Neural cell (in vitro differentiated cells): ENCODE data around the gene NXPH3. TPM values are rescaled to one million over a fixed set of nuclear protein-coding genes. Genes with fewer than 3 reads are reported as not detected.

Experiments
- H2AFZ ChIP-seq: fragments of 200-600, 300-800 bp; sonication (generic), shearing (Covaris generic); 2 replicates; pipeline ENCODE4 v1.6.0; 2014; ENCODE audit warnings: low read depth, mild to moderate bottlenecking, antibody characterized with exemption, low read length, moderate library complexity
- H3F3A ChIP-seq: fragments of 200-600 bp; shearing (Covaris generic); 2 replicates; pipeline ENCODE4 v1.6.1; 2016; ENCODE audit warnings: mild to moderate bottlenecking, moderate library complexity, mixed read lengths, antibody characterized with exemption, low read length; ENCODE audit not compliant: insufficient read depth, poor library complexity, severe bottlenecking
- H3K27ac ChIP-seq: fragments of 200-600, 300-800 bp; sonication (generic), shearing (Covaris generic); 2 replicates; pipeline ENCODE4 v1.5.1; 2014; ENCODE audit warnings: mild to moderate bottlenecking, low read length, moderate library complexity
- H3K27me3 ChIP-seq: fragments of 300-800, 200-600 bp; sonication (generic), shearing (Covaris generic); 2 replicates; pipeline ENCODE4 v1.6.0; 2014; ENCODE audit warnings: mild to moderate bottlenecking, low read depth, low read length, moderate library complexity; ENCODE audit not compliant: insufficient read depth
- H3K36me3 ChIP-seq: fragments of 300-800, 200-600 bp; sonication (generic), shearing (Covaris generic); 2 replicates; pipeline ENCODE4 v1.5.1; 2014; ENCODE audit warnings: mild to moderate bottlenecking, antibody characterized with exemption, low read length, moderate library complexity; ENCODE audit not compliant: insufficient read depth
- H3K4me2 ChIP-seq: fragments of 300-800, 200-600 bp; sonication (generic), shearing (Covaris generic); 2 replicates; pipeline ENCODE4 v1.6.0; 2014; ENCODE audit warnings: mild to moderate bottlenecking, low read length
- H3K4me3 ChIP-seq: fragments of 300-800, 200-600 bp; sonication (generic), shearing (Covaris generic); 2 replicates; pipeline ENCODE4 v1.5.1; 2014; ENCODE audit warnings: mild to moderate bottlenecking, low read length, moderate library complexity
- H3K79me2 ChIP-seq: fragments of 200-600 bp; shearing (Covaris generic); replicated peaks from 2 replicates; pipeline ENCODE4 v1.6.0; 2014; ENCODE audit warnings: mild to moderate bottlenecking, low read length, moderate library complexity; ENCODE audit not compliant: insufficient read depth
- H3K9ac ChIP-seq: fragments of 300-800, 200-600 bp; sonication (generic), shearing (Covaris generic); 2 replicates; pipeline ENCODE4 v1.6.1; 2016; ENCODE audit warnings: mild to moderate bottlenecking, low read length, mixed read lengths
- H3K9me2 ChIP-seq: fragments of 200-600 bp; shearing (Covaris generic); 2 replicates; pipeline ENCODE4 v1.6.1; 2016; ENCODE audit warnings: mild to moderate bottlenecking, low read length, mixed read lengths; ENCODE audit not compliant: insufficient read depth
- H3K9me3 ChIP-seq: fragments of 200-600, 300-800 bp; sonication (generic), shearing (Covaris generic); 2 replicates; pipeline ENCODE4 v1.6.1; 2016; ENCODE audit warnings: mild to moderate bottlenecking, mixed run types, low read length, moderate library complexity, mixed read lengths
- H4K20me1 ChIP-seq: fragments of 200-600 bp; shearing (Covaris generic); 2 replicates; pipeline ENCODE4 v1.6.1; 2016; ENCODE audit warnings: mild to moderate bottlenecking, mixed run types; ENCODE audit not compliant: insufficient read depth
- EP300 ChIP-seq: fragments of 450-650 bp; conservative IDR thresholded peaks from 2 replicates; pipeline ENCODE4 v1.6.1; 2014; ENCODE audit warnings: antibody characterized with exemption, mild to moderate bottlenecking, moderate library complexity; ENCODE audit not compliant: poor library complexity, severe bottlenecking
- EZH2 ChIP-seq: fragments of 200-600, 300-800 bp; shearing (Covaris generic), sonication (generic); IDR thresholded peaks from 2 replicates; pipeline ENCODE4 v1.6.1; 2014; ENCODE audit warnings: antibody characterized with exemption, low read length, borderline replicate concordance, mild to moderate bottlenecking; ENCODE audit not compliant: insufficient read depth, poor library complexity, severe bottlenecking
- MXI1 ChIP-seq: fragments of 450-650 bp; conservative IDR thresholded peaks from 2 replicates; pipeline ENCODE4 v1.6.1; 2014; ENCODE audit warnings: antibody characterized with exemption, mild to moderate bottlenecking; ENCODE audit not compliant: poor library complexity, severe bottlenecking
- POLR2AphosphoS5 ChIP-seq: IDR thresholded peaks from 2 replicates; pipeline ENCODE4 v1.6.1; 2012
- RAD21 ChIP-seq: fragments of 450-650 bp; conservative IDR thresholded peaks from 2 replicates; pipeline ENCODE4 v1.6.1; 2014; ENCODE audit warnings: antibody characterized with exemption, mild to moderate bottlenecking, moderate library complexity
- SMC3 ChIP-seq: fragments of 450-650 bp; conservative IDR thresholded peaks from 2 replicates; pipeline ENCODE4 v1.6.1; 2014; ENCODE audit warnings: antibody characterized with exemption, mild to moderate bottlenecking, moderate library complexity; ENCODE audit not compliant: poor library complexity
- TAF1 ChIP-seq: IDR thresholded peaks from 2 replicates; pipeline ENCODE4 v1.6.1; 2012; ENCODE audit warnings: low read depth
- polyA plus RNA-seq: library from polyadenylated mRNA; depleted of rRNA; stranded (reverse); fragments of >200 nt; gene quantifications from 2 replicates; pipeline ENCODE4 v1.2.3, GENCODE V29; 2014
- TF ChIP-seq, protein P1 (sequence below): fragments of 450-650 bp; IDR thresholded peaks from 2 replicates; pipeline ENCODE4 v1.5.1; 2014; ENCODE audit warnings: antibody characterized with exemption, mild to moderate bottlenecking, moderate library complexity; ENCODE audit not compliant: poor library complexity, severe bottlenecking
- TF ChIP-seq, protein P2 (sequence below): IDR thresholded peaks from 2 replicates; pipeline ENCODE4 v1.6.1; 2012; ENCODE audit warnings: borderline replicate concordance

NXPH3 gene
- polyA plus RNA-seq, 1 donor from 2014 or later: 2.4 TPM

DNA sequence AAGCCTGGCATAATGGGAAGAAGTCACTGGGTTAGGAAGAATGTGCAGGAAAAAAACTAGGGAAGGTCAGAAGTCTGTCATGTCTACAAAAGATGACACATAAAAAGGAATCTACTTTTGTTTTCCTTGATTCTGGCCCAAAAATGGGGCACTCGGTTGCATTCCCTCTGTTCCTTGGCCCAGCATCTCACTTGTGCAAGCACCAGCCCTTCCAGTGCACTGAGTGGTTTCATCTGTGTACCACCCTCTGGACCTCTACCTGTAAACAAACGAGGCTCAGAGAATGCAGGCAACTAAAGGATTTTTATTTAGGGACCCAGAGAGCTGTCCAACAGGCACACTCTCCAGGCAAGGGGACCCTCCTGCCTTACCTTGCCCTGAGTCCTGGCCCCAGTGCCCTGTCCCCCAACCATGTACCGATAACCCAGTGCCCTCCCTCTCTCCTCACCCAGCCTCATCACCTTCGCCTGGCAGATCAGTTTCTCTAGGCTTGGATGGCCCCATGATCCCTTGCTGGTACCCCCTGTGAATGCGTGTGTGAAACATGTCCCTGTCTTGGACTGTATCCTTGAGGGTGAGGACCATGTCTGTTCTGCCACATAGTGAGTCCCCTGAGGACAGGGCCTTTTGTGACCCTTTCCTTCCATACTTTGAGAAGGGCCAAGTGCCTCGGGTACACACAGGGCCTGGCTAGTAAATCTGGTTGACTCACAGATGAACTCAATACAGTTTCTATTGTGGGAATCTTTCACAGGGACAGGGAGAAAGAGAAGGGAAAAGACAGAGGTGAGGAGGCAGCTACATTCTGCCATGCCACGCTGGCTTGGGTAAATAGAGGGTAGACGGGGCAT lies 13.3 kb downstream of the NXPH3 start:
- H3F3A ChIP-seq: no peaks in the 10 kb centered on the region
- H3K27ac ChIP-seq: no peak overlapping the region
- no peaks in the 10 kb centered on the region for H3K9me3 ChIP-seq
- no peaks in the 10 kb centered on the region for H3K27me3 ChIP-seq
- H3K79me2 ChIP-seq: no peaks in the 10 kb centered on the region
- H3K4me2 ChIP-seq: no peak overlapping the region
- TF ChIP-seq, protein P1, sequence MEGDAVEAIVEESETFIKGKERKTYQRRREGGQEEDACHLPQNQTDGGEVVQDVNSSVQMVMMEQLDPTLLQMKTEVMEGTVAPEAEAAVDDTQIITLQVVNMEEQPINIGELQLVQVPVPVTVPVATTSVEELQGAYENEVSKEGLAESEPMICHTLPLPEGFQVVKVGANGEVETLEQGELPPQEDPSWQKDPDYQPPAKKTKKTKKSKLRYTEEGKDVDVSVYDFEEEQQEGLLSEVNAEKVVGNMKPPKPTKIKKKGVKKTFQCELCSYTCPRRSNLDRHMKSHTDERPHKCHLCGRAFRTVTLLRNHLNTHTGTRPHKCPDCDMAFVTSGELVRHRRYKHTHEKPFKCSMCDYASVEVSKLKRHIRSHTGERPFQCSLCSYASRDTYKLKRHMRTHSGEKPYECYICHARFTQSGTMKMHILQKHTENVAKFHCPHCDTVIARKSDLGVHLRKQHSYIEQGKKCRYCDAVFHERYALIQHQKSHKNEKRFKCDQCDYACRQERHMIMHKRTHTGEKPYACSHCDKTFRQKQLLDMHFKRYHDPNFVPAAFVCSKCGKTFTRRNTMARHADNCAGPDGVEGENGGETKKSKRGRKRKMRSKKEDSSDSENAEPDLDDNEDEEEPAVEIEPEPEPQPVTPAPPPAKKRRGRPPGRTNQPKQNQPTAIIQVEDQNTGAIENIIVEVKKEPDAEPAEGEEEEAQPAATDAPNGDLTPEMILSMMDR: no peak
- TF ChIP-seq EZH2 (no peak), SMC3 (no peak), TAF1 (no peak), POLR2AphosphoS5 (no peak), EP300 (no peak)
- no peak overlapping the region for H3K4me3 ChIP-seq
- no peaks in the 10 kb centered on the region for H3K9me2 ChIP-seq
- no peaks in the 10 kb centered on the region for H4K20me1 ChIP-seq
- H3K36me3 ChIP-seq: no peaks in the 10 kb centered on the region
- H2AFZ ChIP-seq: no peak overlapping the region
- no peak overlapping the region for H3K9ac ChIP-seq

DNA sequence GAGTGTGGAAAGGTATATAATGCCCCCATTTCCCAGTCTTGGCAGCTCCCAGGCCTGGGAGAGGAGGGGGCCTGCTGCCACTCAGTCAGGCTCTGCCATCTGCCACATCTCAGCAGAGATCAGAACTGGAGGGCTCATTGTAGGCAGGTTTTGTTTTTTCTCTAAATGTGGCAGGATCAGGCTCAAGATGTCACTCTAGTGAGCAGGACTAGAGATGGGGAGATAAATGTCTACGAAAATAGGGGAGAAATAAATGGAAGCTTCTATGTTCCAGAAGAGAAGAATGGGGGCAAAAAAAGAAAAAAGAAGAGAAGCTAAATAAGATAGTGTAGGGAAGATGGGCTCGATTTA lies 13.9 kb downstream of the NXPH3 start:
- Histone ChIP-seq H3K36me3 (no peaks in the 10 kb centered on the region), H3K4me2 (no peak overlapping the region), H3K9ac (no peak overlapping the region), H3K9me2 (no peaks in the 10 kb centered on the region), H4K20me1 (no peaks in the 10 kb centered on the region), H2AFZ (no peak overlapping the region), H3K4me3 (no peak overlapping the region), H3K27ac (no peak overlapping the region), H3K9me3 (no peaks in the 10 kb centered on the region), H3F3A (no peaks in the 10 kb centered on the region), H3K79me2 (no peaks in the 10 kb centered on the region), H3K27me3 (no peaks in the 10 kb centered on the region)
- TF ChIP-seq, protein P2, sequence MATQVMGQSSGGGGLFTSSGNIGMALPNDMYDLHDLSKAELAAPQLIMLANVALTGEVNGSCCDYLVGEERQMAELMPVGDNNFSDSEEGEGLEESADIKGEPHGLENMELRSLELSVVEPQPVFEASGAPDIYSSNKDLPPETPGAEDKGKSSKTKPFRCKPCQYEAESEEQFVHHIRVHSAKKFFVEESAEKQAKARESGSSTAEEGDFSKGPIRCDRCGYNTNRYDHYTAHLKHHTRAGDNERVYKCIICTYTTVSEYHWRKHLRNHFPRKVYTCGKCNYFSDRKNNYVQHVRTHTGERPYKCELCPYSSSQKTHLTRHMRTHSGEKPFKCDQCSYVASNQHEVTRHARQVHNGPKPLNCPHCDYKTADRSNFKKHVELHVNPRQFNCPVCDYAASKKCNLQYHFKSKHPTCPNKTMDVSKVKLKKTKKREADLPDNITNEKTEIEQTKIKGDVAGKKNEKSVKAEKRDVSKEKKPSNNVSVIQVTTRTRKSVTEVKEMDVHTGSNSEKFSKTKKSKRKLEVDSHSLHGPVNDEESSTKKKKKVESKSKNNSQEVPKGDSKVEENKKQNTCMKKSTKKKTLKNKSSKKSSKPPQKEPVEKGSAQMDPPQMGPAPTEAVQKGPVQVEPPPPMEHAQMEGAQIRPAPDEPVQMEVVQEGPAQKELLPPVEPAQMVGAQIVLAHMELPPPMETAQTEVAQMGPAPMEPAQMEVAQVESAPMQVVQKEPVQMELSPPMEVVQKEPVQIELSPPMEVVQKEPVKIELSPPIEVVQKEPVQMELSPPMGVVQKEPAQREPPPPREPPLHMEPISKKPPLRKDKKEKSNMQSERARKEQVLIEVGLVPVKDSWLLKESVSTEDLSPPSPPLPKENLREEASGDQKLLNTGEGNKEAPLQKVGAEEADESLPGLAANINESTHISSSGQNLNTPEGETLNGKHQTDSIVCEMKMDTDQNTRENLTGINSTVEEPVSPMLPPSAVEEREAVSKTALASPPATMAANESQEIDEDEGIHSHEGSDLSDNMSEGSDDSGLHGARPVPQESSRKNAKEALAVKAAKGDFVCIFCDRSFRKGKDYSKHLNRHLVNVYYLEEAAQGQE: no peak
- no peak for TF ChIP-seq POLR2AphosphoS5
- TF ChIP-seq, protein P1: no peak
- no peak for TF ChIP-seq EP300
- TF ChIP-seq SMC3: no peak
- no peak for TF ChIP-seq EZH2
- no peak for TF ChIP-seq TAF1
- no peak for TF ChIP-seq RAD21
- no peak for TF ChIP-seq MXI1
